Left ventricle myocardium inferior (tissue), 1 donor: Measurements from ENCODE around the gene METTL8. TPM values are rescaled to one million over a fixed set of nuclear protein-coding genes. Genes with fewer than 3 reads are reported as not detected.
"Not testable (repeated sequence)": the region's sequence is repeated elsewhere in the genome, so short reads cannot be mapped to it uniquely, and the experiment has no call there.

ENCODE experiments used
- DNase-seq: peaks from one replicate; pipeline ENCODE4 v3.0.0-alpha.2; 2020
- H3K27ac ChIP-seq: fragments of 200-600 bp; replicated peaks from 2 replicates; pipeline ENCODE4 v1.8.0; 2021
- H3K27me3 ChIP-seq: fragments of 200-600 bp; 2 replicates; pipeline ENCODE4 v1.8.0; 2021; ENCODE audit warnings: low read depth
- H3K36me3 ChIP-seq: fragments of 200-600 bp; 2 replicates; pipeline ENCODE4 v1.8.0; 2021
- H3K4me1 ChIP-seq: fragments of 200-600 bp; 2 replicates; pipeline ENCODE4 v1.8.0; 2021
- H3K4me3 ChIP-seq: fragments of 200-600 bp; 2 replicates; pipeline ENCODE4 v1.8.0; 2021; ENCODE audit warnings: mild to moderate bottlenecking, moderate library complexity
- H3K9me3 ChIP-seq: fragments of 200-600 bp; replicated peaks from 2 replicates; pipeline ENCODE4 v1.8.0; 2021
- CTCF ChIP-seq: fragments of 200-600 bp; IDR thresholded peaks from 2 replicates; pipeline ENCODE4 v1.8.0; 2021; ENCODE audit warnings: antibody characterized with exemption, mild to moderate bottlenecking, borderline replicate concordance
- intact Hi-C: fragments of 100-400 bp; cut with micrococcal nuclease; formaldehyde crosslinking; loops from one replicate; pipeline ENCODE4 v1.11.0; 2022
- total RNA-seq: library from RNA; stranded (reverse); fragmentation: NEBNext Ultra II Directional; extraction: Animal tissue kit (Norgen Biotek cat#: 25700); gene quantifications from one replicate; pipeline ENCODE4 v1.2.1, GENCODE V29; 2021
- donor health status: DM: no; HTN: yes; CAD: no; lungs with severe emphysema.

METTL8 gene
- total RNA-seq, 1 donor from 2014 or later, result 10.4 TPM

- H3K27me3 ChIP-seq, result no peaks in the 10 kb centered on the region
- TF ChIP-seq CTCF, result no peak
- H3K36me3 ChIP-seq, result no peaks in the 10 kb centered on the region
- no peak overlapping the region for H3K4me3 ChIP-seq
- no peak for DNase-seq
- H3K9me3 ChIP-seq, result no peaks in the 10 kb centered on the region
- intact Hi-C loops, result no loop called here
- peaks cover 4% of the 10 kb centered on the region for H3K4me1 ChIP-seq
- H3K27ac ChIP-seq, result no peak overlapping the region
Observed at GRCh38 chr2:171390941-171391516, 42.8 kb downstream of the METTL8 start.

- TF ChIP-seq CTCF, result no peak
- no peak overlapping the region for H3K4me3 ChIP-seq
- no peaks in the 10 kb centered on the region for H3K27me3 ChIP-seq
- H3K4me1 ChIP-seq, result peaks cover 4% of the 10 kb centered on the region
- H3K27ac ChIP-seq, result no peak overlapping the region
- H3K36me3 ChIP-seq, result no peaks in the 10 kb centered on the region
- no peak for DNase-seq
- H3K9me3 ChIP-seq, result no peaks in the 10 kb centered on the region
- intact Hi-C loops, result no loop called here
Observed at GRCh38 chr2:171389780-171390179, 44.0 kb downstream of the METTL8 start.

- H3K4me1 ChIP-seq, result peaks cover 4% of the 10 kb centered on the region
- no peaks in the 10 kb centered on the region for H3K27me3 ChIP-seq
- no peaks in the 10 kb centered on the region for H3K9me3 ChIP-seq
- H3K36me3 ChIP-seq, result no peaks in the 10 kb centered on the region
- intact Hi-C loops, result no loop called here
- H3K27ac ChIP-seq, result no peak overlapping the region
- no peak for TF ChIP-seq CTCF
- no peak overlapping the region for H3K4me3 ChIP-seq
- DNase-seq, result no peak
Observed at GRCh38 chr2:171389325-171389724, 44.5 kb downstream of the METTL8 start.

GRCh38 chr2:171387052-171387451 lies 46.7 kb downstream of the METTL8 start:
- Histone ChIP-seq H3K9me3 (peaks cover 8% of the 10 kb centered on the region), H3K4me3 (no peak overlapping the region), H3K27ac (no peak overlapping the region), H3K36me3 (peaks cover 9% of the 10 kb centered on the region), H3K4me1 (no peaks in the 10 kb centered on the region), H3K27me3 (no peaks in the 10 kb centered on the region)
- intact Hi-C loops, result no loop called here
- no peak for DNase-seq
- TF ChIP-seq CTCF, result no peak

GRCh38 chr2:171386627-171387026 lies 47.2 kb downstream of the METTL8 start:
- Histone ChIP-seq H3K27me3 (no peaks in the 10 kb centered on the region), H3K27ac (no peak overlapping the region), H3K4me3 (no peak overlapping the region), H3K4me1 (no peaks in the 10 kb centered on the region), H3K9me3 (peaks cover 12% of the 10 kb centered on the region), H3K36me3 (peaks cover 10% of the 10 kb centered on the region)
- intact Hi-C loops, result no loop called here
- TF ChIP-seq CTCF, result no peak
- no peak for DNase-seq

- no peak overlapping the region for H3K27ac ChIP-seq
- no peak for TF ChIP-seq CTCF
- peaks cover 44% of the 10 kb centered on the region for H3K9me3 ChIP-seq
- DNase-seq, result no peak
- no peaks in the 10 kb centered on the region for H3K4me1 ChIP-seq
- H3K36me3 ChIP-seq, result peaks cover 16% of the 10 kb centered on the region
- H3K27me3 ChIP-seq, result no peaks in the 10 kb centered on the region
- intact Hi-C loops, result no loop called here
- H3K4me3 ChIP-seq, result no peak overlapping the region
Observed at GRCh38 chr2:171383134-171383533, 50.7 kb downstream of the METTL8 start.

- DNase-seq, intact Hi-C loops, H3K27ac ChIP-seq, H3K4me3 ChIP-seq, H3K4me1 ChIP-seq, H3K27me3 ChIP-seq: not testable (repeated sequence)
- Histone ChIP-seq H3K9me3 (peaks cover 54% of the 10 kb centered on the region), H3K36me3 (peaks cover 16% of the 10 kb centered on the region)
Observed at GRCh38 chr2:171382175-171382574, 51.6 kb downstream of the METTL8 start.

GRCh38 chr2:171377852-171378251 lies 55.9 kb downstream of the METTL8 start:
- H3K36me3 ChIP-seq, result peaks cover 13% of the 10 kb centered on the region
- intact Hi-C loops, DNase-seq, H3K4me1 ChIP-seq, H3K27me3 ChIP-seq, H3K4me3 ChIP-seq, H3K27ac ChIP-seq: not testable (repeated sequence)
- H3K9me3 ChIP-seq, result peaks cover 71% of the 10 kb centered on the region
